Midbrain (tissue), 1 donor: ENCODE results near the gene INHBE.
"Not testable (repeated sequence)": the region's sequence is repeated elsewhere in the genome, so short reads cannot be mapped to it uniquely, and the experiment has no call there.

Source experiments
- DNase-seq: peaks from one replicate; lab custom pipeline; 2025; lab: John Stamatoyannopoulos, UW

The INHBE gene

GRCh38 chr12:57476162-57476992 is 21.3 kb downstream of the INHBE start:
- no peak for DNase-seq

GRCh38 chr12:57476993-57477709 is 22.0 kb downstream of the INHBE start:
- no peak for DNase-seq

- no peak for DNase-seq
Observed at GRCh38 chr12:57477710-57478681, 22.9 kb downstream of the INHBE start.

DNA sequence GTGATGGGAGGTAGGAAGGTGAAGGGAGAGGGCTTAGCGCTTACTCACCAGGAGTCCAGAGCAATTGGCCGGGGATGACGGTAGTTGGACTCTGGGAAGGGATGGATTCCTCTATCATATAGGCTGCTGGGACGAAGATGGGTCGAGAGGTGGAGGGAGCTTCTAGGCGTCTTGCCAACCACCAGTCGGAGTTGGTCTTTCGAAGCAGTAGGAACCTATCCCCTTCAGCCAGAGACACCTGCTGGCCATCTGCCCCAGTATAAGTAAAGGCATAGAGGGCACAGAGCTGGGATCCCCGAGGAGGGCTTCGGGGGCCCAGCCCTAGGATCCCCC is 23.9 kb downstream of the INHBE start:
- DNase-seq, result no peak

GRCh38 chr12:57479376-57480115 is 24.4 kb downstream of the INHBE start, which contains the start of gene ARHGAP9:
Gene ARHGAP9, minus strand, starts transcription at chr12:57479866. Its CDS starts 460 bp downstream, at chr12:57479406.
- DNase-seq, result no peak

DNA sequence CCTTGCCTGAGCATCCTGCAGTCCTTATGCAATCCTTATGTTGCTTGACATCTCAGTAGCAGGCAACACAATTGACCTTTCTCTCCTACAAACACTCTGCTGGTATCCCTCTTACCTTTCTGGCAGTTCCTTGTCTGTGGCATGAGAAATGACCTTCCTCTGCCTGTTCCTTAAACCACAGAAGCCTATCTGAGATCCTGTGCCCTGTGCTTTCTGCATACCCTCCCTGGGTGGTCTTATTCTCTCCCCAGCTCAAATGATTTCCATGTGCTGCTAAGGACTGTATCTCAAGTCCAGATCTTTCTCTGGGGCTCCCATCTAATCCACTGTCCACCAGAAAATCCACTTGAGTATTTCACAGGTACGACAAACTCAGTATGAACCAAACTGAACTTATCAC is 26.6 kb downstream of the INHBE start:
- no peak for DNase-seq

DNA sequence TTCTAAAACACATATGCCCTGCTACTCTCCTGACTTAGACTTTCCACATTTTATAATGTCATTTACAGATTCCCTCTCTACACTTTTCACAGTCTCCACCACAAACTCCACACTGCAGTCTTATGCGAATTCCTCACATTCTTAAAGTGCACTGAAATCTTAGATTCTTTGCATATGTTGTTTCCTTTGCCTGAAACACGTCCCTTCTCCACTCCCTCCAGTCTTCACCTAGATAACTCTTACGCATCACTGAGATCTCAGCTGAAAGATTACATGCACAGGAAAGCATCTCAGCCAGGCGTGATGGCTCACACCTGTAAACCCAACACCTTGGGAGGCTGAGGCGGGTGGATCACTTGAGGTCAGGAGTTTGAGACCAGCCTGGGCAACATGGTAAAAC is 28.4 kb downstream of the INHBE start:
- no peak for DNase-seq

- DNase-seq, result no peak
Observed at GRCh38 chr12:57485695-57486094, 30.6 kb downstream of the INHBE start.

DNA sequence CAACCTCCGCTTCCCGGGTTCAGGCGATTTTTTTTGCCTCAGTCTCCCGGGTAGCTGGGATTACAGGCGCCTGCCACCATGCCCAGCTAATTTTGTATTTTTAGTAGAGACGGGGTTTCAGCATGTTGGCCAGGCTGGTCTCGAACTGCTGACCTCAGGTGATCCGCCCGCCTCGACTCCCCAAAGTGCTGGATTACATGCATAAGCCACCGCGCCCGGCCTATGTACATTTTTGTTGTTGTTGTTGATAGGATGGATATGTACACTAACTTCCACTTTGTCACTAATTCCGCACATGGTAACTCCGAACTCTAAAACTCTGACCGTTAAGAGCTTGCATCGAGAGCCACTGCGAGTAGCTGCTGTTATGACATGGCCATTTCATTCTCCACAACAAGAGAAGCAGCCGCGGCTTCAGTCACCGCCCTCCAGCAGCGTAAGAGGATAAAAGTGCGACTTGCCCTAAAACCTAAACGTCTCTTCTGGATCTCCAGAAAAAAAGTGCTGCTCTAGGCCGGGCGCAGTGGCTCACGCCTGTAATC is 32.0 kb downstream of the INHBE start:
- no peak for DNase-seq

DNA sequence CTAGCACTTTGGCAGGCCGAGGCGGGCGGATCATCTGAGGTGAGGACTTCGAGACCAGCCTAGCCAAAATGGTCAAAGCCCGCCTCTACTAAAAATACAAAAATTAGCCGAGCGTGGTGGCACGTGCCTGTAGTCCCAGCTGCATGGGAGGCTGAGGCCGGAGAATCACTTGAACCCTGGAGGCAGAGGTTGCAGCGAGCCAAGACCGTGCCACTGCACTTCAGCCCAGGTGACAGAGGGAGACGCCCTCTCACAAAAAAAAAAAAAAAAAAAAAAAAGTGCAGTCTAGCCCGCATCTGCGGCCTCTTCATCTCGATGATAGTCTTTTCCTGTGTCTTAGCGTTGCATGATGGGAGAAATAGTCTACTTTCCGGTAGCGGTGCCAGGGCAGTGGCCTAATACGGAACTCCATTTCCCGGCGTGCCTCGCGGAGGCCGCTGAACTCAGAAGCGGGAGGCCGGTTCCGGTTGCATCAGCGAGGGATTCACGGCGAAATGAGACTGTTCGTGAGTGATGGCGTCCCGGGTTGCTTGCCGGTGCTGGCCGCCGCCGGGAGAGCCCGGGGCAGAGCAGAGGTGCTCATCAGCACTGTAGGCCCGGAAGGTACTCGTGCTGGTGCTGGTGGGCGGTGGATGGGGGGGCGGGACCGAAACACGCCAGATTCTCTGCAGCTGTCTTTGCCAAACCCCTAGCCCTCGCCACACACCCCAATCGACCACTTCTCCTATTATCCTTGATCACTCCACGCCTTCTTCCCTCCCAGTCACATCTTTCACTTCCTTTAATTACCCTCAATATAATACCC is 32.7 kb downstream of the INHBE start, which contains the start of gene MARS1:
Gene MARS1 (plus strand): TSS at position 472 of the 805 bp plus-strand sequence. CDS start 23 bp downstream, at position 495.
- DNase-seq, result peak; percentile 98

GRCh38 chr12:57488402-57489156 is 33.5 kb downstream of the INHBE start:
- no peak for DNase-seq

DNA sequence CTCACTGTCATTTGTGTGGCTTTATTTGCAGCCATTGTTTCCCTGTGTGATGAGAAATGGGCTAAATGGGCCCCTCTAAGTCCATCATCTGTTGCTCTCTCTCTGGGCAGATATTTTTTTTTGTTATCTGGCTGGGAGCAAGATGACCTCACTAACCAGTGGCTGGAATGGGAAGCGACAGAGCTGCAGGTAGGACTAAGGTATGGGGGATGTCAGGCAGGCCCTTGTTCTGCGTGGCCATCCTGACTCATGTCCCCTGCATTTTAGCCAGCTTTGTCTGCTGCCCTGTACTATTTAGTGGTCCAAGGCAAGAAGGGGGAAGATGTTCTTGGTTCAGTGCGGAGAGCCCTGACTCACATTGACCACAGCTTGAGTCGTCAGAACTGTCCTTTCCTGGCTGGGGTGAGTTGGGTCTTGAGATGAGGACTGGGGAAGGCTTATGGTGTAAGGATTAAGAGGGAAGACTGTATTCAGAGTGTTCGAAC is 34.1 kb downstream of the INHBE start:
- no peak for DNase-seq

DNA sequence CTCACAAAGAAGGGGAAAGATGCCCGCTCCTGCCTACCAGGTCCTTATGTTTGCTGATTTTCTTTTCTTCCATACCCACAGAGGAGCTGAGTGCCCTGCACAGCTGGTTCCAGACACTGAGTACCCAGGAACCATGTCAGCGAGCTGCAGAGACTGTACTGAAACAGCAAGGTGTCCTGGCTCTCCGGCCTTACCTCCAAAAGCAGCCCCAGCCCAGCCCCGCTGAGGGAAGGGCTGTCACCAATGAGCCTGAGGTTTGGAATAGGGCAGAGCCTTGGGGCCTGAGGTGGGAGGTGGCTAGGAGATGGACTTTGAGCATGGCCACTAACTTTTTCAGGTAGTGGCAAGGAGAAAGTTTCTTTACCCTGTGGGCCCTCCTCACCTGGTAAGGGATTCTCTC is 35.0 kb downstream of the INHBE start:
- no peak for DNase-seq

GRCh38 chr12:57491393-57492280 is 36.5 kb downstream of the INHBE start:
- no peak for DNase-seq

- DNase-seq, result not testable (repeated sequence)
Observed at GRCh38 chr12:57495051-57495701, 40.1 kb downstream of the INHBE start.

- no peak for DNase-seq
Observed at GRCh38 chr12:57496822-57497221, 41.7 kb downstream of the INHBE start.

GRCh38 chr12:57497223-57498131 is 42.4 kb downstream of the INHBE start:
- DNase-seq, result no peak
